HG03575 (cell line): ENCODE results near the gene COBLL1.
A peak's percentile ranks its signal among the peaks of the same experiment; 100 is the strongest.

Source experiments
- ATAC-seq: cut with Tn5 transposase; IDR thresholded peaks from one replicate; pipeline ENCODE4 v1.9.1; 2021; ENCODE audit not compliant: unreplicated experiment, insufficient number of reproducible peaks, low FRiP score; ENCODE audit errors: extremely low read depth

The COBLL1 gene

GRCh38 chr2:164766216-164766953 lies 75.2 kb downstream of the COBLL1 start:
- no peak for ATAC-seq

- ATAC-seq: no peak
Measured at GRCh38 chr2:164764996-164765395, 76.6 kb downstream of the COBLL1 start.

GRCh38 chr2:164764474-164764873 lies 77.1 kb downstream of the COBLL1 start:
- ATAC-seq: no peak

GRCh38 chr2:164763431-164763830 lies 78.2 kb downstream of the COBLL1 start:
- ATAC-seq: no peak

- no peak for ATAC-seq
Measured at GRCh38 chr2:164761737-164762460, 79.7 kb downstream of the COBLL1 start.

GRCh38 chr2:164761201-164761600 lies 80.4 kb downstream of the COBLL1 start:
- peak; percentile 100 for ATAC-seq

GRCh38 chr2:164760179-164760578 lies 81.4 kb downstream of the COBLL1 start:
- no peak for ATAC-seq

- ATAC-seq: no peak
Measured at GRCh38 chr2:164757934-164758695, 83.5 kb downstream of the COBLL1 start.

- no peak for ATAC-seq
Measured at GRCh38 chr2:164756773-164757172, 84.8 kb downstream of the COBLL1 start.

GRCh38 chr2:164755952-164756351 lies 85.7 kb downstream of the COBLL1 start:
- ATAC-seq: no peak

GRCh38 chr2:164754157-164755093 lies 87.2 kb downstream of the COBLL1 start:
- ATAC-seq: no peak

- no peak for ATAC-seq
Measured at GRCh38 chr2:164752956-164753355, 88.7 kb downstream of the COBLL1 start.

- ATAC-seq: no peak
Measured at GRCh38 chr2:164747783-164748433, 93.7 kb downstream of the COBLL1 start.

- ATAC-seq: no peak
Measured at GRCh38 chr2:164747140-164747539, 94.5 kb downstream of the COBLL1 start.

GRCh38 chr2:164746713-164747112 lies 94.9 kb downstream of the COBLL1 start:
- no peak for ATAC-seq

- ATAC-seq: no peak
Measured at GRCh38 chr2:164745012-164745797, 96.4 kb downstream of the COBLL1 start.

GRCh38 chr2:164742738-164743317 lies 98.8 kb downstream of the COBLL1 start:
- ATAC-seq: no peak
